ENCODE data around the gene ZNF628.

DNA sequence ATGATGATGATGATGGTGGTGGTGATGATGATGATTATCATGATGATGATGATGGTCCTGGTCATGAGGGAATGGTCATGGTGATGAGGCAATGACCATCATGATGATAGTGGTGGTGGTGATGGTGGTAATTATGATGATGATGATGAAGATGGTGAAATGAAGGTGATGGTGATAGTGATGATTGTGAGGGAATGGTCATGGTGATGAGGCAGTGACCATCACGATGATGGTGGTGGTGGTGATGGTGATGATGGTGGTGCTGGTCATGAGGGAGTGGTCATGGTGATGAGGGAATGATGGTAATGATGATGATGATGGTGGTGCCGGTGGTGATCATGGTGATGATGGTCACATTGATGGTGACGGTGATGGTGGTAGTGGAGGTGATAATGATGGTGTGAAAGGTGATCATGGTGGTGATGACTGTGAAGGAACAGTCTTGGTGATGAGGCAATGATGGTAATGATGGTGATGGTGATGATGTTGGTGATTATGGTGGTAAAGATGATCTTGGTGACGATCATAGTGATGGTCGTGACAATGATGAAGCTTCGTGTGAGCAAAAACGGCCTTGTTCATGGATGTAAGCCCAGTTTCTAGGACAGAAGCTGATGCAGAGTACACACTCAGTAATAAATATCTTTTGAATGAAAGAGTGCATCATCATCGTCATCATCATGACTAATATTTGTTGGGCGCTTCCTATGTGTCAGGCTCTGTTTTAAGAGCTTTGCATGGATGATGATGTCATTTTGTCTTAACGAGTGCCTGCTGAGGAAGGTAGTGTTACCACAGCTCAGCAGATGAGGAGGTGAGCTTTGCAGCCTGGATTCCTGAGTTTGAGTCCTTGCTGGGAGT lies 43.3 kb downstream of the ZNF628 start:
- TF ChIP-seq TAF1 (IDR thresholded peaks at IDR 0.05; ENCODE audit: low read depth, low read length) (no peak), POLR2A (IDR thresholded peaks at IDR 0.05; ENCODE audit: low read depth, low read length) (no peak), POLR2AphosphoS5 (IDR thresholded peaks at IDR 0.05; ENCODE audit: low read depth, low read length) (no peak), SPI1 (IDR thresholded peaks at IDR 0.05; ENCODE audit: low read depth, low read length) (no peak)

All from GM12891 (cell line).